GM10266 (cell line): Measurements from ENCODE around the gene FARP1.

Experiments used
- DNase-seq: peaks from one replicate; pipeline ENCODE4 v3.0.0; 2012; ENCODE audit errors: extremely low spot score
- TF ChIP-seq, protein P1 (sequence below): IDR thresholded peaks from 2 replicates; pipeline ENCODE4 v1.5.1; 2012; ENCODE audit warnings: mild to moderate bottlenecking, low read depth; ENCODE audit not compliant: control insufficient read depth, insufficient read depth; ENCODE audit errors: missing control alignments

The FARP1 gene

DNA sequence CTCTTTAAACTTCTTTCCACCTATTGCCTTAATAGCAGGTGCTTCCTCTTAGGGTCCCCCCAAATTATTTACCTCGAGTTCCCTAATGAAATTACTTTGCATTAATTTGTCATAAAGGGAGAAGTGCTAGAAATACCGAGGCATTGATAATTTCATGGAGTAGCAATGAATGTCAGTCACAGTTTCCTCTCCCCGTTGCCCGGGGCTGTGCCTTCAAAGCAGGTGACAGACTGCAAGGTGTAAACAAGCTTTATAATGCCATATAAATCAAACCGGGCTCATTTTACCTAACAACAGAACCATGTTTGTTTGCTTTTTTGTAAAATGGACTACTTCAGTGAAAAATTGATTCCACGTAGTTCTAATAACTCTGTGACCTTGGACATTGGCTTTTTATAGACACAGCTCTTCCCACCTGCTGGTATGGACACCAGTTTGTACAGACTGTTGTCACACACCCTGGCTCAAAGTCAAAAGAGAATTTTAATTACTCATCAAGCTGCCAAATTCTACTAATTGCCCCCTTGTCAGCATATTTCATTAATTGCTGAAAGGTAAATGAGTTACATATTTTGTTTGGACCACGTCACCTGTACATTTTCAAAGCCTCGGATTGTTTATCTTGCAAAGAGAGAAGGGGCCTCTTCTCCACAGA lies 262.9 kb downstream of the FARP1 start:
- no peak for DNase-seq
- TF ChIP-seq, protein P1, sequence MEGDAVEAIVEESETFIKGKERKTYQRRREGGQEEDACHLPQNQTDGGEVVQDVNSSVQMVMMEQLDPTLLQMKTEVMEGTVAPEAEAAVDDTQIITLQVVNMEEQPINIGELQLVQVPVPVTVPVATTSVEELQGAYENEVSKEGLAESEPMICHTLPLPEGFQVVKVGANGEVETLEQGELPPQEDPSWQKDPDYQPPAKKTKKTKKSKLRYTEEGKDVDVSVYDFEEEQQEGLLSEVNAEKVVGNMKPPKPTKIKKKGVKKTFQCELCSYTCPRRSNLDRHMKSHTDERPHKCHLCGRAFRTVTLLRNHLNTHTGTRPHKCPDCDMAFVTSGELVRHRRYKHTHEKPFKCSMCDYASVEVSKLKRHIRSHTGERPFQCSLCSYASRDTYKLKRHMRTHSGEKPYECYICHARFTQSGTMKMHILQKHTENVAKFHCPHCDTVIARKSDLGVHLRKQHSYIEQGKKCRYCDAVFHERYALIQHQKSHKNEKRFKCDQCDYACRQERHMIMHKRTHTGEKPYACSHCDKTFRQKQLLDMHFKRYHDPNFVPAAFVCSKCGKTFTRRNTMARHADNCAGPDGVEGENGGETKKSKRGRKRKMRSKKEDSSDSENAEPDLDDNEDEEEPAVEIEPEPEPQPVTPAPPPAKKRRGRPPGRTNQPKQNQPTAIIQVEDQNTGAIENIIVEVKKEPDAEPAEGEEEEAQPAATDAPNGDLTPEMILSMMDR: no peak

GRCh38 chr13:98406427-98406826 lies 263.5 kb downstream of the FARP1 start:
- TF ChIP-seq, protein P1: no peak
- DNase-seq: no peak

DNA sequence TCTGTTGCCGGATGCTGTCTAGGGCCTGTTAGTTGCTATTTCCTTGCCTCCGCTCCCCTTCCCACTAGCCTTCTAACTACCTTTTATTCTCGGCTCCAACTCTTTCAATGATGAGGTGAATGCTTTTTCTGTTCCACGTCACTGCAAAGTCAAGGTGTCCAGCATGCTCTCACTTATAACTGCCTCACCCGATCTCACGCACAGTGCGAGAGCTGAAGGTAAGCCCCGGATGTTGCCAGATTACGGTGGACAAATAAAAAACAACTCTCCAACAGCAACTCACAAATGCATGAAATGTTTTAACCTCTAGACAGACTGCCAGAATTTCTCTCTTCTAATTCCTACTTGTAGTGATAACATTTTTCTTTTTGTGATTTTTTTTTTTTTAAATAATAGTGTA lies 264.1 kb downstream of the FARP1 start:
- no peak for DNase-seq
- TF ChIP-seq, protein P1: no peak

DNA sequence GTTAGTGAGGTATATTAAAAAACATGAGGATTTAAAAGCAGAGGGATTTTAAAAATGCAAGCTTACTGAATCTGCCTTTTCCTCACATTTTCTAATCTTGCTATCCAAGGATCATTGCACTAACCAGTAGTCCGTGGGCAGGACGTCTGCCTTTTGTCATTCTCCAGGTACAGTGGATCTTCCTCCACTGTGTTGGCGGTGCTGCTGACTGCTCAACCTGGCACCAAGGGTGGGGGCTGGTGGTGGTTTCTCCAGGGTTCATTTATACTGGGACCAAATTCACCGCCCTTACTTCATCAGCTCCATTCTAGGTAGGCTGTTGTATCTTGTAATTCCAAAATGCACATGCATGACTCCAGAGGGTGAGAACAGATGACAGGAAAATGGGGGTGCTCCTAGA lies 264.7 kb downstream of the FARP1 start:
- TF ChIP-seq, protein P1: no peak
- no peak for DNase-seq

- DNase-seq: no peak
- TF ChIP-seq, protein P1: no peak
These were observed 266.4 kb downstream of the FARP1 start for GRCh38 chr13:98409281-98409680.

DNA sequence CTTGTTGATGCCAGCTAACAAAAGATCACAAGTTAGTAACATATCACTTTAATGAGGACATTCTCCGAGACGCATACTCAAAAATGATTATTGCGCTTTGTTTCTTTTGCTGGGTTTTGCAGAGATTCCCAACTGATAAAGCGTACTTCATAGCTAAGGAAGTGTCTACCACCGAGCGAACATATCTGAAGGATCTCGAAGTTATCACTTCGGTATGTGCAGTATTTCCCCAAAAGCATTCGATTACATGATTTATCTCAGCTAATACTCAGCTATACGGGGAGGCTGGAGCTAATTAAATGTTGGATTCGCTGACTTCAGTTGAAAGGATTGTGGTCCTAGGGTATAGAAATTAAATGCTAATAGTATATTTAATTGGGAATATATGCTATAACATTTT lies 267.7 kb downstream of the FARP1 start:
- TF ChIP-seq, protein P1: no peak
- DNase-seq: no peak

DNA sequence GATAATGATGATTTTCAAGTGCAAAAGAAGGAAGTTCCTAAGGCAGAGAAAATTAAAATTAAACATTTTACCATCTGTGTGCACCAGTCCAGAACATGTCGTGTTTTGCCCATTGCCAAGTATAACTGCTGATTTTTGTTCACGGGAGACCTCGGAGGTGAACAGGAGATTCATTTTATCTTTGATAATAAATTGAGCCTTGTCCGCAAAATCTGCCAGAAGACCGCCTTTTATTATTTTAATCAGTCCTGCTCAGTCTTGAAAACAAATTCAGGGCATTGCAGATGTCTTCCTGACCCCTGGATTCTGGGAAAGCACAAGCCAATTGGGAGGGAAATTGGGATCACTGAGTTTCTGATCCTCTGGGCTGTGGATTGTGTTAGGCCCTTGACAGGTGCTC lies 268.1 kb downstream of the FARP1 start:
- TF ChIP-seq, protein P1: no peak
- no peak for DNase-seq
